ENCODE results near the gene LRR1.
A peak's percentile ranks its signal among the peaks of the same experiment; 100 is the strongest.

LRR1 gene

DNA sequence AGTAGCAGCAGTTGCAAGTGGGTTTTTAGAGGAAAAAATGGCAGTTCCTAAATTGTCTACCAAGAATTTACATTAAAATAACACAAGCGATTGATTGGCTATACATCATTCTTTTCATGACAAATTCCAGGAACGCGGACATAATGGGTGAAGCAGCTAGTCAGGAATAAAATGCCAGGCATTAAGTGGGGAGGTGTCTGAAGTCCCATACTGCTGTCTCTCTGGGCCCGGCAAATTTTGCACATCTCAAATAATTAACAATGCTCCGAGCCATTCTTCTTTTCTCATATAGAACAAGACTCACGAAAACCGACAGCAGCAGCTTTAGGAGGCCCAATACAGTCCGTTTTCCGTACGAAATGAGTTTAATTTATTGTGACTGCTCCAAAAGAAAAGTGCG lies 21.0 kb downstream of the LRR1 start:
- H3K27me3 ChIP-seq (ENCODE audit: low read depth, low read length), result no peaks in the 10 kb centered on the region
- peak overlapping the region; percentile 88 for H3K4me3 ChIP-seq (ENCODE audit: low read length)
- H2AFZ ChIP-seq (ENCODE audit: low read depth, low read length), result no peak overlapping the region
- peaks cover 44% of the 10 kb centered on the region for H4K20me1 ChIP-seq (ENCODE audit: insufficient read depth, low read length)
- peak overlapping the region; percentile 79 for H3K4me2 ChIP-seq (ENCODE audit: low read length)
- H3K27ac ChIP-seq (ENCODE audit: low read length), result peak overlapping the region; percentile 89
- H3K4me1 ChIP-seq (ENCODE audit: low read length), result peaks cover 33% of the 10 kb centered on the region
- peaks cover 91% of the 10 kb centered on the region for H3K79me2 ChIP-seq (ENCODE audit: low read length)
- H3K9me3 ChIP-seq (ENCODE audit: insufficient read depth, low read length), result no peaks in the 10 kb centered on the region
- TF ChIP-seq, protein P1, sequence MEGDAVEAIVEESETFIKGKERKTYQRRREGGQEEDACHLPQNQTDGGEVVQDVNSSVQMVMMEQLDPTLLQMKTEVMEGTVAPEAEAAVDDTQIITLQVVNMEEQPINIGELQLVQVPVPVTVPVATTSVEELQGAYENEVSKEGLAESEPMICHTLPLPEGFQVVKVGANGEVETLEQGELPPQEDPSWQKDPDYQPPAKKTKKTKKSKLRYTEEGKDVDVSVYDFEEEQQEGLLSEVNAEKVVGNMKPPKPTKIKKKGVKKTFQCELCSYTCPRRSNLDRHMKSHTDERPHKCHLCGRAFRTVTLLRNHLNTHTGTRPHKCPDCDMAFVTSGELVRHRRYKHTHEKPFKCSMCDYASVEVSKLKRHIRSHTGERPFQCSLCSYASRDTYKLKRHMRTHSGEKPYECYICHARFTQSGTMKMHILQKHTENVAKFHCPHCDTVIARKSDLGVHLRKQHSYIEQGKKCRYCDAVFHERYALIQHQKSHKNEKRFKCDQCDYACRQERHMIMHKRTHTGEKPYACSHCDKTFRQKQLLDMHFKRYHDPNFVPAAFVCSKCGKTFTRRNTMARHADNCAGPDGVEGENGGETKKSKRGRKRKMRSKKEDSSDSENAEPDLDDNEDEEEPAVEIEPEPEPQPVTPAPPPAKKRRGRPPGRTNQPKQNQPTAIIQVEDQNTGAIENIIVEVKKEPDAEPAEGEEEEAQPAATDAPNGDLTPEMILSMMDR (IDR thresholded peaks at IDR 0.05; ENCODE audit: low read depth, low read length), result no peak
- no peak for TF ChIP-seq EZH2phosphoT487 (IDR thresholded peaks at IDR 0.05; ENCODE audit: low read depth)
- H3K9ac ChIP-seq (ENCODE audit: low read length), result peak overlapping the region; percentile 94
- H3K36me3 ChIP-seq (replicated peaks; ENCODE audit: low read depth, low read length), result peaks cover 57% of the 10 kb centered on the region

GRCh38 chr14:49620182-49621113 lies 21.7 kb downstream of the LRR1 start, which contains the start of the genes MGAT2 and RPL36AL:
Gene MGAT2, plus strand, starts transcription at chr14:49620799. Its CDS starts 470 bp downstream, at chr14:49621269.
Gene RPL36AL, minus strand, starts transcription at chr14:49620626. Its CDS starts 1,522 bp downstream, at chr14:49619104.
- H4K20me1 ChIP-seq (ENCODE audit: insufficient read depth, low read length), result peaks cover 44% of the 10 kb centered on the region

DNA sequence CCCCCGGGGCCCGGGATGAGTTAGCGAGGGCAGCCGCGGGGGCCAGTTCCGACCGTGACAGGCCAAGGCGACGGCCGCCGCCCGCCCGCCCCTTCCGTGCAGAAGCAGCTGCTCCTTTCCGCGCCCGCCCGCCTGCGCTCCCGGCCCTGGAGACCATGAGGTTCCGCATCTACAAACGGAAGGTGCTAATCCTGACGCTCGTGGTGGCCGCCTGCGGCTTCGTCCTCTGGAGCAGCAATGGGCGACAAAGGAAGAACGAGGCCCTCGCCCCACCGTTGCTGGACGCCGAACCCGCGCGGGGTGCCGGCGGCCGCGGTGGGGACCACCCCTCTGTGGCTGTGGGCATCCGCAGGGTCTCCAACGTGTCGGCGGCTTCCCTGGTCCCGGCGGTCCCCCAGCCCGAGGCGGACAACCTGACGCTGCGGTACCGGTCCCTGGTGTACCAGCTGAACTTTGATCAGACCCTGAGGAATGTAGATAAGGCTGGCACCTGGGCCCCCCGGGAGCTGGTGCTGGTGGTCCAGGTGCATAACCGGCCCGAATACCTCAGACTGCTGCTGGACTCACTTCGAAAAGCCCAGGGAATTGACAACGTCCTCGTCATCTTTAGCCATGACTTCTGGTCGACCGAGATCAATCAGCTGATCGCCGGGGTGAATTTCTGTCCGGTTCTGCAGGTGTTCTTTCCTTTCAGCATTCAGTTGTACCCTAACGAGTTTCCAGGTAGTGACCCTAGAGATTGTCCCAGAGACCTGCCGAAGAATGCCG lies 22.6 kb downstream of the LRR1 start:
- H3K4me1 ChIP-seq (ENCODE audit: low read length), result peaks cover 33% of the 10 kb centered on the region
- peak overlapping the region; percentile 89 for H3K27ac ChIP-seq (ENCODE audit: low read length)

More at GRCh38 chr14:49620182-49621113, 21.7 kb downstream of the LRR1 start, which contains the start of the genes MGAT2 and RPL36AL:
- TF ChIP-seq, protein P1 (IDR thresholded peaks at IDR 0.05; ENCODE audit: low read depth, low read length), result peak; percentile 21; the same call in 1 of the 2 replicates
- TF ChIP-seq EZH2phosphoT487 (IDR thresholded peaks at IDR 0.05; ENCODE audit: low read depth), result no peak
- Histone ChIP-seq H3K4me3 (ENCODE audit: low read length) (peak within 1 kb of the TSS; percentile 88), H3K9me3 (ENCODE audit: insufficient read depth, low read length) (no peaks in the 10 kb centered on the region), H3K4me1 (ENCODE audit: low read length) (peaks cover 33% of the 10 kb centered on the region), H3K36me3 (replicated peaks; ENCODE audit: low read depth, low read length) (peaks cover 56% of the 10 kb centered on the region), H2AFZ (ENCODE audit: low read depth, low read length) (no peak within 1 kb of the TSS), H3K27me3 (ENCODE audit: low read depth, low read length) (no peaks in the 10 kb centered on the region), H3K79me2 (ENCODE audit: low read length) (peaks cover 95% of the 10 kb centered on the region), H3K4me2 (ENCODE audit: low read length) (peak within 1 kb of the TSS; percentile 96), H3K27ac (ENCODE audit: low read length) (peak within 1 kb of the TSS; percentile 89), H3K9ac (ENCODE audit: low read length) (peak within 1 kb of the TSS; percentile 94)

More for the DNA sequence above, 22.6 kb downstream of the LRR1 start:
- no peak for TF ChIP-seq EZH2phosphoT487 (IDR thresholded peaks at IDR 0.05; ENCODE audit: low read depth)
- TF ChIP-seq, protein P1 (IDR thresholded peaks at IDR 0.05; ENCODE audit: low read depth, low read length), result no peak
- Histone ChIP-seq H3K79me2 (ENCODE audit: low read length) (peaks cover 98% of the 10 kb centered on the region), H3K36me3 (replicated peaks; ENCODE audit: low read depth, low read length) (peaks cover 57% of the 10 kb centered on the region), H3K9ac (ENCODE audit: low read length) (peak overlapping the region; percentile 94), H3K27me3 (ENCODE audit: low read depth, low read length) (no peaks in the 10 kb centered on the region), H3K4me2 (ENCODE audit: low read length) (peak overlapping the region; percentile 96), H3K4me3 (ENCODE audit: low read length) (peak overlapping the region; percentile 88), H4K20me1 (ENCODE audit: insufficient read depth, low read length) (peaks cover 44% of the 10 kb centered on the region), H3K9me3 (ENCODE audit: insufficient read depth, low read length) (no peaks in the 10 kb centered on the region), H2AFZ (ENCODE audit: low read depth, low read length) (no peak overlapping the region)
